HepG2 (cell line): ENCODE results near the gene RTP5. TPM values are rescaled to one million over a fixed set of nuclear protein-coding genes. Genes with fewer than 3 reads are reported as not detected.
A peak's percentile ranks its signal among the peaks of the same experiment; 100 is the strongest.

Source experiments
- ATF7-NPFF ChIP-seq: sonication (generic); formaldehyde crosslinking; IDR thresholded peaks from 2 replicates; pipeline ENCODE4 v1.8.1; 2023; ENCODE audit warnings: mild to moderate bottlenecking, low read depth, missing genetic modification reagents, moderate library complexity
- IRF2 ChIP-seq: IDR thresholded peaks from 2 replicates; pipeline ENCODE4 v1.6.1; 2018; ENCODE audit warnings: missing genetic modification reagents, missing compliant biosample characterization
- JUN ChIP-seq: sonication (generic); formaldehyde crosslinking; IDR thresholded peaks from 2 replicates; pipeline ENCODE4 v1.4.0; 2020; ENCODE audit warnings: mild to moderate bottlenecking, missing genetic modification reagents
- KDM1A ChIP-seq: IDR thresholded peaks from 2 replicates; pipeline ENCODE4 v1.6.1; 2016; ENCODE audit warnings: missing compliant biosample characterization
- KMT2A ChIP-seq: sonication (generic); formaldehyde crosslinking; IDR thresholded peaks from 2 replicates; pipeline ENCODE4 v1.4.0; 2020; ENCODE audit warnings: missing genetic modification reagents
- MXD4 ChIP-seq: IDR thresholded peaks from 2 replicates; pipeline ENCODE4 v1.6.1; 2016; ENCODE audit warnings: mild to moderate bottlenecking, missing biosample characterization, missing genetic modification reagents
- MZF1 ChIP-seq: sonication (generic); formaldehyde crosslinking; IDR thresholded peaks from 2 replicates; pipeline ENCODE4 v1.8.1; 2023; ENCODE audit warnings: mild to moderate bottlenecking, missing genetic modification reagents, borderline replicate concordance
- NFE2L2 ChIP-seq: fragments of 150-350 bp; IDR thresholded peaks from 2 replicates; pipeline ENCODE4 v1.6.1; 2014; ENCODE audit warnings: low read length
- NFRKB ChIP-seq: fragments of 450-650 bp; IDR thresholded peaks from 2 replicates; pipeline ENCODE4 v1.6.1; 2017
- NFYB ChIP-seq: sonication (generic); formaldehyde crosslinking; IDR thresholded peaks from 2 replicates; pipeline ENCODE4 v1.4.0; 2020; ENCODE audit warnings: missing genetic modification reagents
- PHF20 ChIP-seq: sonication (generic); formaldehyde crosslinking; IDR thresholded peaks from 2 replicates; pipeline ENCODE4 v1.5.0; 2020; ENCODE audit warnings: mild to moderate bottlenecking, missing genetic modification reagents
- SCMH1 ChIP-seq: sonication (generic); formaldehyde crosslinking; IDR thresholded peaks from 2 replicates; pipeline ENCODE4 v1.9.0; 2021; ENCODE audit warnings: missing genetic modification reagents, mild to moderate bottlenecking, borderline replicate concordance
- SPEN ChIP-seq: sonication (generic); formaldehyde crosslinking; IDR thresholded peaks from 2 replicates; pipeline ENCODE4 v1.5.1; 2020; ENCODE audit warnings: low read depth, mild to moderate bottlenecking, missing genetic modification reagents
- SRSF9 ChIP-seq: fragments of 200-400 bp; formaldehyde crosslinking; IDR thresholded peaks from 2 replicates; pipeline ENCODE4 v1.6.1; 2018; ENCODE audit warnings: borderline replicate concordance, mild to moderate bottlenecking, low read depth, low read length; ENCODE audit not compliant: insufficient read depth, poor library complexity, severe bottlenecking
- XRCC5 ChIP-seq: fragments of 200-400 bp; formaldehyde crosslinking; optimal IDR thresholded peaks from 2 replicates; pipeline ENCODE3; 2017; ENCODE audit warnings: mild to moderate bottlenecking, low read length
- ZNF274 ChIP-seq: sonication (generic); formaldehyde crosslinking; IDR thresholded peaks from 2 replicates; pipeline ENCODE4 v1.5.1; 2020; ENCODE audit warnings: mild to moderate bottlenecking, missing genetic modification reagents
- ZNF558 ChIP-seq: sonication (generic); formaldehyde crosslinking; IDR thresholded peaks from 2 replicates; pipeline ENCODE4 v1.9.0; 2022; ENCODE audit warnings: mild to moderate bottlenecking, missing genetic modification reagents, borderline replicate concordance
- ZNF589 ChIP-seq: sonication (generic); formaldehyde crosslinking; conservative IDR thresholded peaks from 2 replicates; pipeline ENCODE4 v1.8.0; 2022; ENCODE audit warnings: mild to moderate bottlenecking, moderate library complexity, missing genetic modification reagents
- ZNF615 ChIP-seq: sonication (generic); formaldehyde crosslinking; IDR thresholded peaks from 2 replicates; pipeline ENCODE4 v1.5.0; 2020; ENCODE audit warnings: mild to moderate bottlenecking, missing genetic modification reagents, borderline replicate concordance
- ZNF772 ChIP-seq: sonication (generic); formaldehyde crosslinking; IDR thresholded peaks from 2 replicates; pipeline ENCODE4 v1.5.0; 2020; ENCODE audit warnings: mild to moderate bottlenecking, missing genetic modification reagents
- polyA plus RNA-seq, 8 experiments: library from polyadenylated mRNA; depleted of rRNA in 3 of 8; stranded (reverse) in 7 of 8; unstranded in 1 of 8; fragments of >200 nt; fragmentation: Illumina TruSeq in 4 of 8; extraction: Trizol in 4 of 8; gene quantifications; 2 replicates each; pipeline versions ENCODE4 v1.2.1 to v1.2.3, GENCODE V29; 2011 to 2016; ENCODE audit warnings: low read depth in 4 of 8, missing spikeins in 1 of 8, mixed read lengths in 1 of 8; ENCODE audit not compliant: insufficient read depth in 1 of 8
- total RNA-seq, 5 experiments: library from RNA; depleted of rRNA; stranded (reverse); fragments of >200 nt; fragmentation: Illumina TruSeq; extraction: Trizol; gene quantifications; 2 replicates each; pipeline ENCODE4 v1.2.3, GENCODE V29; 2016; ENCODE audit warnings: low read depth in 1 of 5
- TF ChIP-seq, protein P1 (sequence below): sonication (generic); formaldehyde crosslinking; IDR thresholded peaks from 2 replicates; pipeline ENCODE4 v1.5.1; 2020; ENCODE audit warnings: mild to moderate bottlenecking, missing genetic modification reagents
- TF ChIP-seq, protein P2 (sequence below): sonication (generic); formaldehyde crosslinking; IDR thresholded peaks from 2 replicates; pipeline ENCODE4 v1.4.0; 2020; ENCODE audit warnings: mild to moderate bottlenecking, missing genetic modification reagents

The RTP5 gene
- total and polyA plus RNA-seq, 2 of the 13 experiments (the other 11 are each of a cell fraction or from before 2014, with no cell fraction given): not detected

DNA sequence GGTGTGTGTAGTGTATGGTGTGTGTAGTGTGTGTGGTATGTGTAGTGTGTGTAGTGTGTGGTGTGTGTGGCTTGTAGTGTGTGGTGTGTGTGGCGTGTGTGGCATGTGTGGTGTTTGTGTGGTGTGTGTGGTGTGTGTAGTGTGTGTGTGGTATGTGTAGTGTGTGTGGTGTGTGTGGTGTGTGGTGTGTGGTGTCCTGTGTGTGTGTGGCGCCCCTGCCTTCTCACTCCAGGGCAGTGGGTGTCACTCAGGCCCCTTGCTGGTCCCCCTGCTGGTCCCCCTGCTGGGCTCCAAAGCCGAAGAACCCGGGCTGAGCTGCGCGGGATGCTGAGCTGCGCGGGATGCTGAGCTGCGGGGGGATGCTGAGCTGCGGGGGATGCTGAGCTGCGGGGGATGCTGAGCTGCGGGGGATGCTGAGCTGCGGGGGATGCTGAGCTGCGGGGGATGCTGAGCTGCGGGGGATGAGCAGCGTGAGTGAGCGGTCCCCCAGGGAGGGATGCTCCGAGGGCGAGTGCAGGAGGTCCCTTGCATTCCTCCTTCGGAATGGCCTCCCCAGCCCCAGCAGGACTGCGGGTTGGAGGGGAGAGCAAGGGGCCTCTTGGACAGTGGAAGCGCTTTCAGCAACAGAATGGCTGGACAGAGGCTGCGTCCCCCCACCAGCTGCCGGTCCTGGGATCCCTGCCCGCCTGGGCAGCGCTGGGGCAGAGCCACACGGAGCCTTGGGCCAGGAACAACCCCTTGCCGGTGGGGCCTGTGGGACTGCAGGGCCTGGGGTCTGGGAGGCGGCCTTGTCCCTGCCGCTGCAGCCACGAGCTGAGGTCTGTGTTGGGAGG is 3.4 kb upstream of the RTP5 start (continued):
- TF ChIP-seq, protein P1, sequence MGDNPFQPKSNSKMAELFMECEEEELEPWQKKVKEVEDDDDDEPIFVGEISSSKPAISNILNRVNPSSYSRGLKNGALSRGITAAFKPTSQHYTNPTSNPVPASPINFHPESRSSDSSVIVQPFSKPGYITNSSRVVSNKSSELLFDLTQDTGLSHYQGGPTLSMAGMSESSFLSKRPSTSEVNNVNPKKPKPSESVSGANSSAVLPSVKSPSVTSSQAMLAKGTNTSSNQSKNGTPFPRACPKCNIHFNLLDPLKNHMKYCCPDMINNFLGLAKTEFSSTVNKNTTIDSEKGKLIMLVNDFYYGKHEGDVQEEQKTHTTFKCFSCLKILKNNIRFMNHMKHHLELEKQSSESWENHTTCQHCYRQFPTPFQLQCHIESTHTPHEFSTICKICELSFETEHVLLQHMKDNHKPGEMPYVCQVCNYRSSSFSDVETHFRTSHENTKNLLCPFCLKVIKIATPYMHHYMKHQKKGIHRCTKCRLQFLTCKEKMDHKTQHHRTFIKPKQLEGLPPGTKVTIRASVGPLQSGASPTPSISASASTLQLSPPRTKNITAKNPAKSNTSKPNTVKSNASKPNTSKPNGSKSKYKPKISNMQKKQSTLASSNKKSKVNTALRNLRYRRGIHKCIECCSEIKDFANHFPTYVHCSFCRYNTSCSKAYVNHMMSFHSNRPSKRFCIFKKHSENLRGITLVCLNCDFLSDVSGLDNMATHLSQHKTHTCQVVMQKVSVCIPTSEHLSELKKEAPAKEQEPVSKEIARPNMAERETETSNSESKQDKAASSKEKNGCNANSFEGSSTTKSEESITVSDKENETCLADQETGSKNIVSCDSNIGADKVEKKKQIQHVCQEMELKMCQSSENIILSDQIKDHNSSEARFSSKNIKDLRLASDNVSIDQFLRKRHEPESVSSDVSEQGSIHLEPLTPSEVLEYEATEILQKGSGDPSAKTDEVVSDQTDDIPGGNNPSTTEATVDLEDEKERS (CRISPR knock-in tag): no peak
- TF ChIP-seq SPEN (CRISPR knock-in tag): 0 out of 2 replicates have a peak, but pooled peaks have one; percentile 17
- no peak for TF ChIP-seq NFE2L2
- no peak for TF ChIP-seq IRF2 (CRISPR knock-in tag)
- no peak for TF ChIP-seq KDM1A (CRISPR knock-in tag)
- TF ChIP-seq JUN (CRISPR knock-in tag): no peak
- no peak for TF ChIP-seq NFYB
- no peak for TF ChIP-seq PHF20 (CRISPR knock-in tag)
- TF ChIP-seq MZF1 (CRISPR knock-in tag): no peak
- TF ChIP-seq ZNF615 (CRISPR knock-in tag): no peak
- TF ChIP-seq ZNF589 (CRISPR knock-in tag): 0 out of 2 replicates have a peak, but pooled peaks have one; percentile 20
- TF ChIP-seq, protein P2, sequence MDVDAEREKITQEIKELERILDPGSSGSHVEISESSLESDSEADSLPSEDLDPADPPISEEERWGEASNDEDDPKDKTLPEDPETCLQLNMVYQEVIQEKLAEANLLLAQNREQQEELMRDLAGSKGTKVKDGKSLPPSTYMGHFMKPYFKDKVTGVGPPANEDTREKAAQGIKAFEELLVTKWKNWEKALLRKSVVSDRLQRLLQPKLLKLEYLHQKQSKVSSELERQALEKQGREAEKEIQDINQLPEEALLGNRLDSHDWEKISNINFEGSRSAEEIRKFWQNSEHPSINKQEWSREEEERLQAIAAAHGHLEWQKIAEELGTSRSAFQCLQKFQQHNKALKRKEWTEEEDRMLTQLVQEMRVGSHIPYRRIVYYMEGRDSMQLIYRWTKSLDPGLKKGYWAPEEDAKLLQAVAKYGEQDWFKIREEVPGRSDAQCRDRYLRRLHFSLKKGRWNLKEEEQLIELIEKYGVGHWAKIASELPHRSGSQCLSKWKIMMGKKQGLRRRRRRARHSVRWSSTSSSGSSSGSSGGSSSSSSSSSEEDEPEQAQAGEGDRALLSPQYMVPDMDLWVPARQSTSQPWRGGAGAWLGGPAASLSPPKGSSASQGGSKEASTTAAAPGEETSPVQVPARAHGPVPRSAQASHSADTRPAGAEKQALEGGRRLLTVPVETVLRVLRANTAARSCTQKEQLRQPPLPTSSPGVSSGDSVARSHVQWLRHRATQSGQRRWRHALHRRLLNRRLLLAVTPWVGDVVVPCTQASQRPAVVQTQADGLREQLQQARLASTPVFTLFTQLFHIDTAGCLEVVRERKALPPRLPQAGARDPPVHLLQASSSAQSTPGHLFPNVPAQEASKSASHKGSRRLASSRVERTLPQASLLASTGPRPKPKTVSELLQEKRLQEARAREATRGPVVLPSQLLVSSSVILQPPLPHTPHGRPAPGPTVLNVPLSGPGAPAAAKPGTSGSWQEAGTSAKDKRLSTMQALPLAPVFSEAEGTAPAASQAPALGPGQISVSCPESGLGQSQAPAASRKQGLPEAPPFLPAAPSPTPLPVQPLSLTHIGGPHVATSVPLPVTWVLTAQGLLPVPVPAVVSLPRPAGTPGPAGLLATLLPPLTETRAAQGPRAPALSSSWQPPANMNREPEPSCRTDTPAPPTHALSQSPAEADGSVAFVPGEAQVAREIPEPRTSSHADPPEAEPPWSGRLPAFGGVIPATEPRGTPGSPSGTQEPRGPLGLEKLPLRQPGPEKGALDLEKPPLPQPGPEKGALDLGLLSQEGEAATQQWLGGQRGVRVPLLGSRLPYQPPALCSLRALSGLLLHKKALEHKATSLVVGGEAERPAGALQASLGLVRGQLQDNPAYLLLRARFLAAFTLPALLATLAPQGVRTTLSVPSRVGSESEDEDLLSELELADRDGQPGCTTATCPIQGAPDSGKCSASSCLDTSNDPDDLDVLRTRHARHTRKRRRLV: no peak
- no peak for TF ChIP-seq NFRKB
- TF ChIP-seq ZNF558 (CRISPR knock-in tag): 0 out of 2 replicates have a peak, but pooled peaks have one; percentile 33
- TF ChIP-seq SCMH1 (CRISPR knock-in tag): no peak
- TF ChIP-seq KMT2A: no peak
- no peak for TF ChIP-seq ATF7-NPFF
- TF ChIP-seq MXD4 (CRISPR knock-in tag): no peak
- TF ChIP-seq ZNF274 (CRISPR knock-in tag): no peak
- no peak for TF ChIP-seq SRSF9
- TF ChIP-seq ZNF772 (CRISPR knock-in tag): no peak
- no peak for TF ChIP-seq XRCC5
